HG02938 (cell line): ENCODE data around the gene ARL3.
"Not testable (repeated sequence)": the region's sequence is repeated elsewhere in the genome, so short reads cannot be mapped to it uniquely, and the experiment has no call there.

Experiments
- ATAC-seq: cut with Tn5 transposase; IDR thresholded peaks from one replicate; pipeline ENCODE4 v1.9.1; 2021; ENCODE audit warnings: mild to moderate bottlenecking, moderate library complexity; ENCODE audit not compliant: unreplicated experiment

The ARL3 gene

DNA sequence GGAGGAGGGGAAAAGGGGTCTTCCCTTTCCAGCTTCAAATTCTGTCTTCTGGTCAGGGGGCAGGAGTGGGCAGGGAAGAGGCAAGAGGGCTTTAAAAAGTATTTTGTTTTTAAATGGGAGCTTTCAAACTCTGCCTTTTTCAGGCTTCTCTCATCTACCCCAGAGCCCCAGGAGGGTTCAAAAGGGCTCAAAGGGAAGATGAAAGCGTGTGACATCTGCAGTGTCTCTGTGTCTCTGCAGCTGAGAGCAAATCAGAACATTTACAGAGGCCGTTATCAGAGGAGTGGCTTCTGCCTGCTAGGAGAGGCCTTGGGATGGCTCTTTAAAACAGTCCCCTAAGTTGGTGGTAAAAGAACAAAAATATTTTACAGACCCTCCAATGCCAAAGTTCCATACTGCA is 39.6 kb downstream of the ARL3 start:
- ATAC-seq = no peak

DNA sequence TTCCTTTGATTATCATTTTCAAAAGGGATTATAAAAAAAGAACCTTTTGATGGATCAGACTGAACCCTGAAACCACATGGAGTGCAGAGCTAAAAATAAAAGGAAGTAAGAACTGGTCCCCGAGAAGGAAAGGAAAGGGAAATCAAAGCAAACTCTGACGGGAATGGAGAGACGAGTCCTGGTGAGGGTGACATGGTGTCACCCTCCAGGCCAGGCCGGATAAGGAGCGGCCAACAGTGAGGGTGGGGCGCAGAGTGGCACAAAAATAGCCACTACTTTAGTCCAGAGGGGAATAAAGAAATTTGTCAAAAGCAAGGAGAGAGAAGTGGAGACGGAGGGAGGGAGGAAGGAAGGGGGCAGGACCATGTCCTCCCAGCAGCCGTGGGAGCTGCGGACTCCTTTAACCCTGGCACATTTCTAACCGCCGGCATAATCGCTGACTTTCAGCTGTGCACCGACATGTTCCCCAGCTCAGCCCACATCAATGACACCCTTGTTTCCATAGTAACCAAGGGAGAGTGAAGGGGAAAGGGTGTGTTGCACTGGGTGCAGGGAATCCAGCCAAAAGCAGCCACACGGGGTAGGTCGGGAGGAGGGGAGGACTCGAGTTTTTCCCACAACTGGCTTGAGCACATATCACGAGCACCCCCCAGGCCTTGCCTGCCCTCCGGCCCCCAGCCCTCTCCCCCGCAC is 40.2 kb downstream of the ARL3 start:
- peak; percentile 45 for ATAC-seq

DNA sequence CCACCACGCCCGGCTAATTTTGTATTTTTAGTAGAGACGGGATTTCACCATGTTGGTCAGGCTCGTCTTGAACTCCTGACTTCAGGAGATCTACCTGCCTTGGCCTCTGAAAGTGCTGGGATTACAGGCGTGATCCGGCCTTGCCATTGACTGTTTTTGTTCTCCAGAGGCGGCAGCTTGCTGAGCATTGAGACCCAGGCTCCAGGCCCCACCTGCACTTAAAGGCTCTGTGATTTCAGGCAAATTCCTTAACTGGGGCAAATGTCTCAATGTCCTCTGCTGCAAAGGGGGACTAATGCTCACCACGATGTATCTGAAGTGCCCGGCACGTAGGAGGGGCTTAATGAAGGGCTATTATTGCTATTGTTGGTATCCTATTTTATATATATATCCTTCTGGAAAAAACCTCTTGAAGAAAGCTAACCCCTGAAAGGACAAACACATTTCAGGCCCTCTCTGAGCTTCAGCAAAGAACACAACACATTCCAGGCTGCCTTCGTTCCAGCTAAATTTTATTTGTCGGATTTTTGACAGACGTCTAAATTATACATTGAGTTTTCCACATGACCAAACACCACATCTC is 40.9 kb downstream of the ARL3 start:
- no peak for ATAC-seq

DNA sequence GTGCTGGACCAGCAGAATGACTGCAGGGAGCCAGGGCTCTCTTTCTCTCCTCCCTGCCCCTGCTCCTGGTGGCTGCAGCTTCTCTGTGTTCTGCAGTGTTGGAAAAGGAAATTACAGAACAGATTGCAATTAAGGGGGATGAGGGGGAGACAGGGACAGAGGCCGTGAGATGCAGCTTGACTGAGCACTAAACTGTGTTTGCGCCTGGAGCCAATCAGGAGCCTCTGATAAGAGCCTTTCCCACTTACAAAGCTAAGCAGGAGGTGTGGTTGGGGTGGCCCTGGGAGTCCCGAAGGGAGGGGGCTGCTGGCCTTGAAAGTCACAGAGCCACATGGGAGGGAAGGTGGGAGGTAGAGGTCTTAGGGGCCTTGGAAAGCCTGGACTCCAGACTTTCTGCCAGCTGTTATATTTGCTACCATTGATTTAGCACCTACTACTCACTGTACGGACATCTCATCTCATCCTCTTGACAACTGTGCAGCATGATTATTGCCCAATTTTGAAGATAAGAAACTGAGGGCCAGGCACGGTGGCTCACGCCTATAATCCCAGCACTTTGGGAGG is 43.2 kb downstream of the ARL3 start:
- no peak for ATAC-seq

DNA sequence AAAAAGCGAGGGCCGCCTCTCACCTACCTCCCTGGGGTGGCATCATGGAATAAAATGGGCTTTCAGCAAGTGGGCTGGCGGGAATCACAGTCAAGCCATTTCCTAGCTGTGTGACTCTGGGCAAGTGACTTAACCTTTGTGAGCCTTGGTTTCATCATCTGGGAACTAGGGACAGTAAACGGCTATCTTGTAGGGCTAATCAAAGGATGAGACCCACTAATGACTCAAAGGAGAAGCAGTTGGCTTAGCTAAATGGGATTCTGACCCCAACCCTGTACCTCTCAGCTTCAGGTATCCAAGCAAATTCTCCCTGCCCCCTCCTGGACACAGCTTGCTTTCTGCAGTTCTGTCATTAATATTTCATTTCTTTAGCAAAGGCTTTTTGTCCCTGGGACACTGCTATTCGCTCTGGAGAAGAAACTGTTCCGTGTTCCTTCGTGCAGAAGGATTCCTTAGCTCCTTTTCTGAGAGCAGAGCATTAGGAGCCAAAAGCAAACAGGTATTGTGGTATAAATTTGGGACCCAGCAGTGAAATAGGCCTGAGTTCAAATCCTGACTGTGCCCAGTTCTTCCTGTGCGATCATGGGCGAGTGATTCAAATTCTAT is 44.0 kb downstream of the ARL3 start:
- ATAC-seq = no peak

DNA sequence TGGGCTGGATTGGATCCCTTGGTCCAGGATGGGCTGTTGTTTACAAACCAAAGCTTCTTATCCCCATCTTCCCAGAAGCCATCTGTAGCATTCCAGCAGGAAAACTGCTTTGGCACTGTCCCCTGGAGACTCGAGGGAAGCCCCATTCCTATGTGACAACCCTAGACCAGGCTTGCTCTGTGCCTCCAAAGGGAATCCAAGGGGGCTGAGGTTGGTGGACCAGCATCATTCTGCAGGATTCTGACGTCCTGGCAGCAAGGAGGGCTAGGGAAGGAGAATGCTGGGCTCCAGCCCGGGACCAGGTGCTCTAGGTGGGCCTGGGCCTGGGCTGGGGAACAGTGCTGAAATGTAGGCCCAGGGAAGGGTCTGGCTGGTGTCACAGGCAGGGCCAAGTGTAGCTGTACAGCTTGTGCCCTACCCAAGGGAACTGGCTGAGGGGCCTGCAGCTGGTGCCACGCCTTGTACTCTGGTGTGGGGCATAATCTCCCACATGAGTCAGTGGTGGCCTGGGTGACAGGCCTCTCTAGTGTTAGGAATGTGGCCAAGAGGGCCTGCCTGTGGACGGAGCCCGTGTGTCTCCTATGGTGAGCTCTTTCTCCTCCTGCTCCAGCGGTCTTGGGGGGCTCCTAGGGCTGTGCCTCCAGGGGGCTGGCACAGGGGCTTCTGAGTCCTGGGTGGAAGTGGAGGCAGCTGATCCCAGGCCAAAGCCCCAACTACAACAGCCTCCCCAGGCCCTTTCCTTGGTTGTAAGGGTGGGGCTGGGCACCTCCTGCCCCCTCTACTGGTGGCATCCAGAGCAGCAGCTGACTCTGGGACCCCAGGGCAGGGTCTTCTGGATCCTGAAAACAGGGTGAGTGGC is 44.8 kb downstream of the ARL3 start:
- ATAC-seq = no peak

GRCh38 chr10:102668326-102669107 is 45.7 kb downstream of the ARL3 start:
- ATAC-seq = no peak

GRCh38 chr10:102667411-102667810 is 46.8 kb downstream of the ARL3 start:
- ATAC-seq = not testable (repeated sequence)

DNA sequence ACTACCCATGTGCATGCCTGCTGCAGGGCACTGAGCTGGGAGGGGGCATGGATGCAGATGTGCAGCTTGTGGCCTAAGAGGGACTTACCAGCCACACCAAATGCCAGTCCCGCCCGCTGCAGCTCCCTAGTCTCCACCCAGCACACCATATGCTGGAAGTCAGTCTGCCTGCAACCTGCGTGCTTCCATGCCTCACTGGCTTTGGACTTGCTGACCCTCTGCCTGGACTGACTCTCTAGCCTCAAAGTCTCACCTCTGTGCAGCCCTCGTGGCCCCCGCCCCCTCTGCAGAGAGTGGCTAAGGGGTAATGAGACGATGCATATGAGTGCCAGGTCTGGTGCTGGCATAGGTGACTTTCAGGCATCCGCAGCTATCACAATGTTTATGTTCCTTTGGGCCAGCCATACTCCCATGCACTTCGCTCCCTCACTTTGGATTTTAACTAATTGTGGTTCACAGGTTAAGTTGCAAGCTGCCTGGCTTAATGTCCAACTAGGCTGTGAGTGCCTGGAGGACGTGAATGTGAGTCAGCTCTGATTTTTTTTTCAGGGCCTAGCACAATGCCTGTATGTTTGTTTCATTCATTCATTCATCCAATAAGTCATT is 48.2 kb downstream of the ARL3 start:
- ATAC-seq = no peak

DNA sequence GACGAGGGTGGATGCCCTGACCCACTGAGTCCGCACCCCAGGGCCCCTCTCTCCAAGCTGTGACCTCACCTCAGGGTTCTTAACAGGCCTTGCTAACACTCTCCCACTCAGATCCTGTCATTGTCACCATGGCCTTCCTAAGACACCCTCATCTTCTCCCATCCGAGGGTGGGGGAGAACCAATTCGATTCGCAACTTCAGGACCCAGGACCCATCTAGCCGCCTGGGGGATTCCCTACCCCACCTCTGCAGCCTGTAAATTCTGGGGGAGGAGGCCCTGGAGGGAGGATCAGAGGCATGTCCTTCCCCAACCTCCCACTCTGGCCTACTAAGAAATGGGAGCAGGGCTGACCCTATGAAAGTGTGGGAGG is 52.6 kb downstream of the ARL3 start:
- ATAC-seq = peak; percentile 24

DNA sequence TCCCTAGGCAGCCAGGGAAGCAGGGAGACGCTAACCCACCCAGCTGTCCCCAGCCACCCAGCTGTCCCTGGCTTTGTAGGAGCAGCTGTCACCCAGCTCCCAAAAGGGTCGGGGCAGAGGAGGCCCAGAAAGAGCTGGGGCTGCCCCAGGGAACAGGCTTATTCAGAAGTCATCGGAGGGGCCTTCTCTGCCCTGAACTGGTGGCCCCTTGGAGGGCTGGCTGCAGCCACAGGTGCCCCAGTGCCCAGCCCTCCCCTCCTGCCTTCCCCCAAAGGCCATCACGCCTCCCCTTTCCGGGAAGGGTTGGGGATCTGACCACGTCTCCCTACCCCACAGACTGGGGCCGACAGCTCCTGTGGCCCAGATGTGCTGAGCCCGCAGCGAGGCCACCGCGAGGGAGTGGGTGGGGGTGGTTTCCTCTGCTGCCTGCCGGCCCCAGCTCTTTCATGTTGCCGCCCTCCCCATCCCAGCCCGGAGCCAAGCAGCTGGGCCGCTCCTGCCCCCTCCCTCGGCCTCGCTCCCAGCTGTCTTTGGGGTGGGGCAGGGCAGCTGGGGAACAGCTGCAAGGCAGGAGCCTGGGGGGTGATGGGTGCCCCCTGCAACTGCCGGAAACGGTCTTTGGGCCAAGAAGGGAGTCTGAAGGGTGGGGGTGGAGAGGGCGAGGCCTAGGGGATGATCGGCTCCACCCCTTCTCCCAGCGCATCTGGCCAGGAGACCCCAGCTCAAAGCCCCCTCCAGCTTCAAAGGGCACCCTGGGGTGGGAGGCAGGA is 53.1 kb downstream of the ARL3 start:
- ATAC-seq = peak; percentile 61

- no peak for ATAC-seq
Measured at GRCh38 chr10:102658802-102659201, 55.4 kb downstream of the ARL3 start.

GRCh38 chr10:102657984-102658724 is 56.0 kb downstream of the ARL3 start:
- ATAC-seq = no peak

DNA sequence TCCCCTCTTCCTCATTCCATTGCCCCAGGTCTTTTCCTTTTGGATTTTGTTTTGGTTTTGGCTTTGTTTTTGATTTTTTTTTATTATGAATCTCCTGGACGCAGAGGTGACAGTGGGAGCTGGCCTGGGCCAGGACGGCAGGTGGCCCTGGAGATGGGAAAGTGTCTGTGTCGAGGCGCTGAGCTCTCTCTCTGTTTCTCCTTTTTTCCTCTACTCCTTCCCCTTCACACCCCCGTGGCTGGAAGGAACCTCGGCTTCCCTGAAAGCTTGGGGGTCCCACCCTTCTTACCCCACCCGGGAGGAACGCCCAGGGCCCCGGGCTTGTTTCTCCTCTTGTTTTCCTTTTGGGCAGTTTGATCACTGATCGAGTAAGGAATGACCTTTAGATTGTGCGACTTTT is 56.7 kb downstream of the ARL3 start:
- ATAC-seq = no peak

DNA sequence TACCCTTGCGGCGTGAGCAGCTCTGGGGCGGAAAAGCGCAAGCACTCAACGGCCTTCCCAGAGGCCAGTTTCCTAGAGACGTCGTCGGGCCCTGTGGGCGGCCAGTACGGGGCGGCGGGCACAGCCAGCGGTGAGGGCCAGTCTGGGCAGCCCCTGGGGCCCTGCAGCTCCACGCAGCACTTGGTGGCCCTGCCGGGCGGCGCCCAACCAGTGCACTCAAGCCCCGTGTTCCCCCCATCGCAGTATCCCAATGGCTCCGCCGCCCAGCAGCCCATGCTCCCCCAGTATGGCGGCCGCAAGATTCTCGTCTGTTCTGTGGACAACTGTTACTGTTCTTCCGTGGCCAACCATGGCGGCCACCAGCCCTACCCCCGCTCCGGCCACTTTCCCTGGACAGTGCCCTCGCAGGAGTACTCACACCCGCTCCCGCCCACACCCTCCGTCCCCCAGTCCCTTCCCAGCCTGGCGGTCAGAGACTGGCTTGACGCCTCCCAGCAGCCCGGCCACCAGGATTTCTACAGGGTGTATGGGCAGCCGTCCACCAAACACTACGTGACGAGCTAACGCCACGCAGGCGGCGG is 57.3 kb downstream of the ARL3 start:
- ATAC-seq = no peak

- ATAC-seq = no peak
Measured at GRCh38 chr10:102656026-102656425, 58.2 kb downstream of the ARL3 start.

GRCh38 chr10:102654969-102655368 is 59.2 kb downstream of the ARL3 start:
- no peak for ATAC-seq

GRCh38 chr10:102654566-102654965 is 59.6 kb downstream of the ARL3 start:
- ATAC-seq = no peak
